ENCODE results near the gene ASH1L.
"Not testable (repeated sequence)": the region's sequence is repeated elsewhere in the genome, so short reads cannot be mapped to it uniquely, and the experiment has no call there.

Gene ASH1L

GRCh38 chr1:155504207-155504606, 58.4 kb downstream of the ASH1L start:
- peak; percentile 60 for TF ChIP-seq CTCF (IDR thresholded peaks at IDR 0.05; ENCODE audit: control insufficient read depth, extremely low read depth, insufficient read depth)
- no peak for DNase-seq (ENCODE audit: low read depth)
- no peak overlapping the region for H3K4me3 ChIP-seq (ENCODE audit: low read depth, low read length)

GRCh38 chr1:155499953-155500639, 62.5 kb downstream of the ASH1L start:
- peak; percentile 78 for DNase-seq (ENCODE audit: low read depth)
- H3K4me3 ChIP-seq (ENCODE audit: low read depth, low read length): peak overlapping the region; percentile 2; the same call in 1 of the 2 replicates
- no peak for TF ChIP-seq CTCF (IDR thresholded peaks at IDR 0.05; ENCODE audit: control insufficient read depth, extremely low read depth, insufficient read depth)

- no peak for TF ChIP-seq CTCF (IDR thresholded peaks at IDR 0.05; ENCODE audit: control insufficient read depth, extremely low read depth, insufficient read depth)
- H3K4me3 ChIP-seq (ENCODE audit: low read depth, low read length): no peak overlapping the region
- no peak for DNase-seq (ENCODE audit: low read depth)
These were observed 63.3 kb downstream of the ASH1L start for GRCh38 chr1:155499263-155499662.

- DNase-seq (ENCODE audit: low read depth); H3K4me3 ChIP-seq (ENCODE audit: low read depth, low read length): not testable (repeated sequence)
These were observed 69.0 kb downstream of the ASH1L start for GRCh38 chr1:155493595-155493994.

GRCh38 chr1:155488419-155488818, 74.2 kb downstream of the ASH1L start:
- DNase-seq (ENCODE audit: low read depth); H3K4me3 ChIP-seq (ENCODE audit: low read depth, low read length): not testable (repeated sequence)

GRCh38 chr1:155487541-155487940, 75.1 kb downstream of the ASH1L start:
- TF ChIP-seq CTCF (IDR thresholded peaks at IDR 0.05; ENCODE audit: control insufficient read depth, extremely low read depth, insufficient read depth): no peak
- no peak for DNase-seq (ENCODE audit: low read depth)
- no peak overlapping the region for H3K4me3 ChIP-seq (ENCODE audit: low read depth, low read length)

GRCh38 chr1:155486952-155487351, 75.7 kb downstream of the ASH1L start:
- not testable (repeated sequence) for H3K4me3 ChIP-seq (ENCODE audit: low read depth, low read length); DNase-seq (ENCODE audit: low read depth)

- DNase-seq (ENCODE audit: low read depth): no peak
- no peak for TF ChIP-seq CTCF (IDR thresholded peaks at IDR 0.05; ENCODE audit: control insufficient read depth, extremely low read depth, insufficient read depth)
- H3K4me3 ChIP-seq (ENCODE audit: low read depth, low read length): no peak overlapping the region
These were observed 76.7 kb downstream of the ASH1L start for GRCh38 chr1:155485945-155486344.

All from LNCaP clone FGC (cell line).